GM18517 (cell line): ENCODE measurements around the gene SLC28A1.

Experiments used
- ATAC-seq: cut with Tn5 transposase; IDR thresholded peaks from one replicate; pipeline ENCODE4 v1.9.1; 2021; ENCODE audit warnings: mild to moderate bottlenecking, moderate library complexity; ENCODE audit not compliant: unreplicated experiment

SLC28A1 gene

DNA sequence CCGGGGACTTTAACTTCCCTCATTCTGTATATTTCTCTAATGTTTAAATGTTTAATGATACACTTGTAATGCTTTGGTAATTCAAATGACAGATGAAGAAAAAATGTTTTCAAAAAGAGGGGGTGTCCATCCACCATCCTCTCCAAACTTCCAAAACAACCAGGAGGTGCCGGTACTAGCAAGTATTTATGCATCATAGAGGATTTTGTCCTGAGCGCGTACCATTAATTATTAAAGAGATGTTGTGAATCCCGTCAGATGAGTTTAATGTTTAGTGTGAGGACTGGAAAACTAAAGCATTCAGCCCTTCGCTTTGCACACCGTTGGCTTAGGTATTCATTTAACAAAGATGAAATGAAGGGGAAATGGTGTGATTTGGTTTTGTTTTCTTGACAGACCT, 1.3 kb downstream of the SLC28A1 start:
- ATAC-seq = no peak

DNA sequence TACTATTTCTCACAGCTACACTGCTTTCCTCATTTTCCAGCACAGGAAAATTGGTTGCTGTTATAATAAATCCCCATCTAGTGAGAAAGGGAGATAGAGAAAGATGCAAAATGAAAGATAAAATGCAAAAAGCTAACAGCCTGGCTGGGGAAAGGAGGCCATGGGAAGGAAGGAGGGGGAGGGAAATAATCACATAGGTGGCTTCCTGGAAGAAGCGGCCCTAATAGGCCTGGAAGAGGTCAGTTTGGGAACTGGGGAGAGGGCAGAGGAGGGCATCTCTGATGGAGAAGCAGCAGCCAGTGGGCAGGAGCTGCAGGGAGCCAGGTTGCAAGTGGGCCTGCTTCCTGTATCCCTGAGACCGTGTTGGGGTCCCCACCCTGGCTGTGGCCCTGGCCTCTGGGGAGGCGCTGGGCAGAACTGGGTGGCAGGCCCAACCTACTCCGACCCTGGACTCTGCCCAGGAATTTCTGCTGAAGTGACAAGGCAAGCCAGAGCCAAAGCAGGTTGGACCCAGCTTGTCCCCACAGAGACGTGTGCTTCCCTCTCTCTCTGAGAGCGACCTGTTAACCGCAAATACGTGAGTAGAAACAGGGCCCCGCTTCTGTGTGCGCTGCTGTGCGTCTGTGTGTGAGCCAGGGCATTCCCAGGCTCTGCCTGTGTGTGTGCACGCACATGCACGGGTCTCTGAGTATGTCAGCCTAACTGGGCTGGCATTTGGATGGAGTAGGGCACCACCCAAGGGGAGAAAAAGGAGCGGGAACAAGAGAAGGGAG, 1.9 kb downstream of the SLC28A1 start:
- ATAC-seq = no peak

DNA sequence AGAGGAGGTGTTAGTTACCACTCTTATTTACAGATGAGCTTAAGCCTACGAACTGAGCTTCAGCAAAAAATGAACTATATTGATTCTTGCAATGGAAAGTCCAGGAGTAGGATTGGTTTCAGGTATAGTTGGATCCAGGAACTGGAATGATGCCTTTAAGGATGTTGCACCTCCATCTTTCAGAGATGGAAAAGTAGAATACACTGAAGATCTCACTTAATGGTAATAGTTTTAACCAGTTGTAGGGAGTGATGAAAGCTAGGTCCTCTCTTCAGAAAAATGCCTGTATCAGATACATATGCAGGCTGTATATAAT, 2.5 kb downstream of the SLC28A1 start:
- ATAC-seq = no peak

GRCh38 chr15:84887938-84888337, 3.5 kb downstream of the SLC28A1 start:
- no peak for ATAC-seq

DNA sequence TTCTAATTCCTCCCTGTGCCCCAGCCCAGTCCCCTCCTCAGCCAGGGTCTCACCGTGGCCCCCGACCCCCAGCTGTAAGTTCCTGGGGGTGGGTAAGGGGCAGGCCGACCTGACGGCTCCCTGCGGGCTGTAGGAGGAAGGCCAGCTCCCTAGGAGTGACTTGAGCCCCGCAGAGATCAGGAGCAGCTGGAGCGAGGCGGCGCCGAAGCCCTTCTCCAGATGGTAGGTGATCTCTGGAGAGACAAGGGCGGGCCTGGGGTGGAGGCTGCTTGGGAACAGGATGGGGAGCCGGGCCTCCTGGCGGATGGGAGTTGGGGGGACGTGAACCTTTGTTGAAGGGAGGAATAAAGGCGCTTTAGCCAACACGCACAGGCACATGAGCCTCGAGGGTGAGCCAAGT, 4.2 kb downstream of the SLC28A1 start:
- ATAC-seq = no peak

DNA sequence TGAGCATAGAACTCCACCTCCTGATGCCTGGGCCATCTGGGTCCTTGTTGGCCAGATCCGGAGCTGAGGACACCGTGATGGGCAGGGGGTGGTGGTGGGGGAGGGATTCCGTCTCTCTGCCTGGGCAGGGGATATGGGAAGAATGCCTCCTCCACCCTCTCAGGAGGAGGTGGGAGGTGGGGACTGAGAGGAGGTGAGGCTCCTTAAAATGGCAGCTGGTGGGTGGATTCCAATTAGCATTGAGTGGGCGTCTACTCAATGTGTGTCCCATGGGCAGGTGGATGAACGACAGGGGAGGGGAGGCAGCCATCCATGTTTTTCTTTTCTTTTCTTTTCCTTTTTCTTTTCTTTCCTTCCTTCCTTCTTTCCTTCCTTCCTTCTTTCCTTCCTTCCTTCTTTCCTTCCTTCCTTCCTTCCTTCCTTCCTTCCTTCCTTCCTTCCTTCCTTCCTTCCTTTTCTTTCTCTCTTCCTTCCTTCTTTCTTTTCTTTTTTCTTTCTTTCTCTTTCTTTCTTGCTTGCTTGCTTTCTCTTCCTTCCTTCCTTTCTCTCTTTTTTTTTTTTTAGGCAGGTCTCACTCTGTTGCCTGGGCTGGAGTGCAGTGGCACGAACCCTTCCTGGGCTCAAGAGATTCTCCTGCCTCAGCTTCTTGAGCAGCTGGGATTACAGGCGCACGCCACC, 5.0 kb downstream of the SLC28A1 start:
- ATAC-seq = no peak

DNA sequence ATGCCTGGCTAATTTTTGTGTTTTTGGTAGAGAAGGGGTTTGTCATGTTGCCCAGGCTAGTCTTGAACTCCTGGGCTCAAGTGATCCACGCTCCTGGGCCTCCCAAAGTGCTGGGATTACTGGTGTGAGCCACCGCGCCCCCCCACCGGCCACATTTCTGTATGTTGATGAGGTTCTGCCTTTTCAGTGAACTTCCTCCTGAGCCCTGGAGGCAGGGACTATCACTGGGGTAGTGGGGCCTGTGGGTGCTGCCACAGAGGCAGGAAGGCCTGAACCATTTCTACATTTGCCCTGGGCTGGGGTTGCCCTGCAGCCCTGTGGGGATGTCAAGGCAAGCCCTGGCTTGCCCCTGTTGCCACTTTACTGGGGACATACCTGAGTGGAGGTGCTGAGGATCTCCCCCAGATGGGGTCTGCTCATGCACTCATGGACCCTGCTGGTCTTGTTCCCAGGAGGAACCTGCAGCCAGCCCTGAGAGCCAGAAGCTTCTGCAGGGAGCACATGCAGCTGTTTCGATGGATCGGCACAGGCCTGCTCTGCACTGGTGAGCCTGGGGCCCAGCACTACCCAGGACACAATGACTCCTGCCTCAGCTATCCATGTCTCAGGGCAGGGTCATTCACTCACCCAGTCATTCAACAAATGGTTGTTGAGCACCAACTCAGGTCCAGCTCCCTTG, 5.7 kb downstream of the SLC28A1 start:
- no peak for ATAC-seq

GRCh38 chr15:84890670-84891162, 6.3 kb downstream of the SLC28A1 start:
- no peak for ATAC-seq

DNA sequence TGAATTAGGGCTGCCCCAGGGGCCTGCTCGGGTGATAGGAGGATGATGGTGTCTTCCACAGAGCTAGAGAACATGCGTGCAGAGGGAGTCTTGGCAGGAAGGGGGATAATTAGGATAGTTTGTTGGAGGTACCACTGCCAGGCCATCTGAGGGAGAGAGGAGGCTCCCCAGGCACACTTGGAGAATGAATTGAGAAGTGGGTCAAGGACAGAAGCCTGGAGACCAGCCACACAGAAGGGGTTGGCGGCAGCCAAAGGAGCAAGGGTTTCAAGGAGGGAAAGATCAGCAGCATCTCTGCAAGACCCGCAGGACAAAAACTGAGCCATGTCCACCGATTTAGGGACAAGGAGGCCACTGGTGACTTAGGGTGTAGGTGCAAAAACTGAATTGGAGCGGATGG, 6.9 kb downstream of the SLC28A1 start:
- ATAC-seq = no peak

DNA sequence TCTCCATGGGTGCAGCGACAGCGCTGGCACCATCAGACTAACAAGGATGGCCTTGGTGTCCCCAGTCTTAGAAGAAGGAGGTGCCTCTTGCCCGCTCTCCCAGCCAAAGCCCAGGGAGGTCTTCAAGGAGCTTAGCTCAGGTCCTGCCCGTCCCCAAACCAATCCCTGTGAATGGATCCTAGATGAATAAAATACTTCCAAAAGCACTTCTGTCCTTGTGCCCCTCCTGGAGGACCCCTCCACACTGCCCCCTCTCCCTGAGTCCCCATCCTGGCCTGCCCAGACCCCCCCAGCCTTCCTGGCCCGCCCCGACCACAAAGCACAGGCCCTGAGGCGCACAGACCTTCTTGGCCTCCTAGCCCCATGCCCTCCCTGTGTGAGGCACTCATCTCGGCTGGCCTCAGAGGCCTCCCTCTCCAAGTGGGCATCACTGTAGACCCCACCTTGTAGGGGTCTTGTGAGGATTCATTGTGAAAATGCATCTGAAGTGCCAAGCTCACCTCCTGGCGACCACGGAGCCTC, 8.4 kb downstream of the SLC28A1 start:
- no peak for ATAC-seq

DNA sequence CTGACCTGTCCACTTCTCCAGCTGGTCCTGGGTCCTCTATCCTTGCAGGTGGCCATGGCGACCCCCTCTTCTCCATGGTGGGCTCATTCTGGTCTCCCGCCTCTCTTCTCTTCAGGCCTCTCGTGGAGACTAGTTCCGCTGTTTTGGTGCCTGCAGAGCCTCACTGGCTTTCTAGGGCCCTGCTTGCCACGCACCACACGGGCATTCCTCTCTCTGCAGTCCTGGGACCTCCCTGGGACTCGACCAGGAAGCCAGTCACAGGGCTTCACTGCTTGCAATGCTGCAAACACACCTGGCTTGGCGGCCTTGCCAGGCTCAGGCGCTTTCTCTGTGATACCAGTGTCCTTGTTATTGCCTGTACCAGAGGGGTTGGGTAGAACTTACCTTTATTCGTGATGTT, 9.1 kb downstream of the SLC28A1 start:
- no peak for ATAC-seq

- no peak for ATAC-seq
Observed at GRCh38 chr15:84894736-84895425, 10.4 kb downstream of the SLC28A1 start.

GRCh38 chr15:84898761-84899160, 14.3 kb downstream of the SLC28A1 start:
- ATAC-seq = no peak

GRCh38 chr15:84899750-84900149, 15.3 kb downstream of the SLC28A1 start:
- no peak for ATAC-seq

GRCh38 chr15:84901540-84901939, 17.1 kb downstream of the SLC28A1 start:
- no peak for ATAC-seq

DNA sequence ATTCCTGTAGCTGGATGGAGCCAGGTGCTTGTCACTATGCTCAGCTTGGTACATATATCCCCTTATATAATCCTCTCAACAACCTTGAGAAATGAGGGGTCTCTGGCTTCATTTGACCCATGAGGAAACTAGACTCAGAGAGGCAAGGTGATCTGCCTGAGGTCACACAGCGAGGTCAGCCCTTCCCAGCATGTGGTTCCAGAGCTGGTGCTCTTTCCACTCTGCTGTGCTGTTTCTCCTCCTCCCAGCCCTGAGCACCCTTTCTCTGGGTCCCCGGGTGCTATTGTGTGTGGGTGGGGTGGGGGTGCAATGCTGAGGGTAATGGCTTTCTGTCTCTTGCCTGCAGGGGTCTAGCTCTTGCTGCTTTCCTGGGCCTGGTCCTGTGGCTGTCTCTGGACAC, 19.3 kb downstream of the SLC28A1 start:
- no peak for ATAC-seq

DNA sequence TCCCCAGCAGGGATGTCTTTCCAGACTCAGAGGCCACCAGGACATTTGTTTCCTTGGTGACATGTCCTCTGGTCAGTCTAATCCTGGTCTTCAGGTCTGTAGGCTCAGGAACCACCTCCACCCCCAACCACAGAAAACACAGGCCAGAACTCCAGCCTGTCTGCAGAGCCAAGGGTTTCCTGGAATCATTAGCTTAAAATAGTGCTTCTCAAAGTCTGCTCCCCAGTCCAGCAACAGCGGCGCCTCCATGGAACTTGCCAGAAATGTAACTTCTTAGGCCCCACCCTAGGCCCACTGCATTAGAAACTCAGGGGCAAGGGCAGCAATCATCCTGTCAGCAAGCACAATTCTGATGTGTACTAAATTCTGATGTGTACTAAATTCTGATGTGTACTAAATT, 20.0 kb downstream of the SLC28A1 start:
- ATAC-seq = no peak

DNA sequence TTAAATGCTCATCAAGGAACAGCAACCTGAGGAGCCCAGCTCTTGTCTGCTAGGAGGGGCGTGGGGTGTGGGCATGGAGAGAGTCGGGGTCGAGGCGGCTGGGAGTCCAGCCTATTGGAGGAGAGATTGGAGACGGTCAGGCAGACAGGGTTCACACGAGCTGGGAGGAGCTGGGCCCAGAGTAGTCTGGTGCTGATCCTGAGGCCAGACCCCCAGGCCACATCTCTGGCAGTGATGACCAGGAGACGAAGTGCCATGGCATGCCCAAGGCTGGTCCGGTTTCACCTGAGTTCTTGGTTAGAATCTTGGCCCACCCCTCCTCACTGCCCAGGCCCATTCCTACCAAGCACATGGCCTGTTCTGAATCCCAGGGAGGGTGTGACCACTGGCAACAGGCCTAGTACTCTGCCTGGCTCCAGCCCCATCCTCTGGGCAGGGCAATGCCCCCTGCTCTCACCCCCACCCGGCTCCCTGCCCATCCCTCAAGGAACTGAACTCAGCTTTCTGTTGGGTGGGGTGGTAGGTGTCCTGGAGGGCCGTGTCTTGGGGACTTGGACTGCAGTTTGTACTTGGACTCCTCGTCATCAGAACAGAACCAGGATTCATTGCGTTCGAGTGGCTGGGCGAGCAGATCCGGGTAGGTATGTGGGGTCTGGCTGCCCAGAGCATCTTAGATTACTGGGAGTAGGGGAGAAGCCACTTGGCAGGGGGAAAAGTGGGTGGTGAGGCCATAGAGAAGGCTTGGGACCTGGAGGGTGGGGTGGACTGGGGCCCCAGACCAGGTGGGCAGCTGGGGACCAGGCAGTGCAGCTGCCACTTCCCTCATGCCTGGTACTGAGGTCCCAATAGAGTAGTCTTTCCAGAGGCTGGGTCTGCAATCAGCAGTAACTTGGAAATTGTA, 20.8 kb downstream of the SLC28A1 start:
- no peak for ATAC-seq

DNA sequence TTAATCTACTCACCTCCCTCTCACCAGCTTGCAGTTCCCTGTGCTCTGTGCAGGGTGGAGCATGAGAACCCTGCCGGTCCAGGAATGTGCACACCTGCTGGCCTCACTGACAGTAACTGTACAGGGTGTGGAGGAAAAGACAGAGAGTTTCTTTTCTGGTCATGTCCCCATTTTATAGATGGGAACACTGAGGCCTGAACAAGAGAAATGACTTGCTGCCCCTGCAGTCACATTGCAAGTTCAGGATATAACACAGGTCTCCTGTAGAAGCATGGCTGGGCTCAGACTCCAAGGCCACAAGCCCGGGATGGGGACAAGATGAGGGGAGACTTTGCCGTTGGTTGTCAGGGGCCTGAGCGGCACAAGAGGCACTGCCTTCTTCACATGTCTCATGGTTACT, 23.3 kb downstream of the SLC28A1 start:
- ATAC-seq = no peak

- no peak for ATAC-seq
Observed at GRCh38 chr15:84908564-84908963, 24.1 kb downstream of the SLC28A1 start.
